Keratinocyte (primary cell): Measurements from ENCODE around the gene TUBB. TPM values are rescaled to one million over a fixed set of nuclear protein-coding genes. Genes with fewer than 3 reads are reported as not detected.

Source experiments
- DNase-seq: peaks from one replicate; pipeline ENCODE4 v3.0.0-alpha.2; 2011; ENCODE audit warnings: low read depth, missing footprints, low spot score
- FAIRE-seq: peaks from 2 replicates; lab custom pipeline; 2011; peaks lifted over from hg19 to GRCh38; lab: Jason Lieb, UNC
- H2AFZ ChIP-seq: 2 replicates; pipeline ENCODE4 v1.6.0; 2012; ENCODE audit warnings: low read length, control low read depth, inconsistent platforms; ENCODE audit not compliant: control insufficient read depth
- H3K27ac ChIP-seq: 2 replicates; pipeline ENCODE4 v1.5.1; 2011; ENCODE audit warnings: low read length; ENCODE audit not compliant: control insufficient read depth, insufficient read depth
- H3K27me3 ChIP-seq: 3 replicates; pipeline ENCODE4 v1.6.0; 2011; ENCODE audit warnings: low read length; ENCODE audit not compliant: control insufficient read depth, insufficient read depth; ENCODE audit errors: extremely low read depth
- H3K36me3 ChIP-seq, 2 experiments: 2 replicates in 1 of 2; 3 replicates in 1 of 2; pipeline ENCODE4 v1.5.1; 2011; ENCODE audit warnings: low read length in 2 of 2, mild to moderate bottlenecking in 1 of 2; ENCODE audit not compliant: control insufficient read depth in 2 of 2, insufficient read depth in 2 of 2; ENCODE audit errors: extremely low read depth in 1 of 2
- H3K4me1 ChIP-seq: 3 replicates; pipeline ENCODE4 v1.5.1; 2011; ENCODE audit warnings: low read length; ENCODE audit not compliant: control insufficient read depth, insufficient read depth; ENCODE audit errors: extremely low read depth
- H3K4me2 ChIP-seq: 3 replicates; pipeline ENCODE4 v1.6.0; 2011; ENCODE audit warnings: low read depth, low read length; ENCODE audit not compliant: control insufficient read depth, insufficient read depth; ENCODE audit errors: extremely low read depth
- H3K4me3 ChIP-seq, 3 experiments: fragments of 200-600 bp in 1 of 3; sonication (generic) in 1 of 3; 2 replicates in 2 of 3; 3 replicates in 1 of 3; pipeline ENCODE4 v1.5.1; 2011 to 2016; ENCODE audit warnings: low read length in 3 of 3, mild to moderate bottlenecking in 3 of 3, control low read depth in 2 of 3, inconsistent platforms in 1 of 3, low read depth in 1 of 3, mixed read lengths in 1 of 3, mixed run types in 1 of 3, moderate library complexity in 1 of 3; ENCODE audit not compliant: control insufficient read depth in 2 of 3, insufficient read depth in 2 of 3; ENCODE audit errors: extremely low read depth in 1 of 3
- H3K79me2 ChIP-seq: 2 replicates; pipeline ENCODE4 v1.6.0; 2012; ENCODE audit warnings: low read length; ENCODE audit not compliant: control insufficient read depth, insufficient read depth
- H3K9ac ChIP-seq: 3 replicates; pipeline ENCODE4 v1.6.0; 2011; ENCODE audit warnings: low read length; ENCODE audit not compliant: control insufficient read depth, insufficient read depth; ENCODE audit errors: extremely low read depth
- H3K9me1 ChIP-seq: 3 replicates; pipeline ENCODE4 v1.6.0; 2011; ENCODE audit warnings: low read length; ENCODE audit not compliant: control insufficient read depth, insufficient read depth; ENCODE audit errors: extremely low read depth
- H3K9me3 ChIP-seq: 2 replicates; pipeline ENCODE4 v1.5.1; 2012; ENCODE audit warnings: low read depth, low read length; ENCODE audit not compliant: control insufficient read depth
- H4K20me1 ChIP-seq: 3 replicates; pipeline ENCODE4 v1.6.0; 2011; ENCODE audit warnings: low read length; ENCODE audit not compliant: control insufficient read depth, insufficient read depth; ENCODE audit errors: extremely low read depth
- EZH2 ChIP-seq: IDR thresholded peaks from one replicate; pipeline ENCODE4 v1.6.1; 2012; ENCODE audit warnings: inconsistent platforms, mild to moderate bottlenecking, low read length, moderate library complexity
- dilution Hi-C: fragments of 300-500 bp; cut with MboI; formaldehyde crosslinking; loops from one replicate; pipeline ENCODE4 v1.7.0; 2020; ENCODE audit warnings: low sequenced_read_pairs; ENCODE audit not compliant: extremely low pct_ligation_motif_present
- polyA plus RNA-seq, 5 experiments: library from polyadenylated mRNA; depleted of rRNA in 3 of 5; stranded (reverse) in 3 of 5; stranded (forward) in 1 of 5; unstranded in 1 of 5; fragments of >200 nt; gene quantifications; 1 replicate in 1 of 5; 2 replicates in 3 of 5; 3 replicates in 1 of 5; pipeline versions ENCODE4 v1.2.1 to v1.2.3, GENCODE V29; 2011 to 2012; ENCODE audit warnings: missing spikeins in 2 of 5, low read depth in 1 of 5, low replicate concordance in 1 of 5
- TF ChIP-seq, protein P1 (sequence below), 3 experiments: IDR thresholded peaks in 1 of 3; conservative IDR thresholded peaks in 1 of 3; optimal IDR thresholded peaks in 1 of 3; 2 replicates in 2 of 3; 3 replicates in 1 of 3; pipeline versions ENCODE3 to v1.5.1; 2011; ENCODE audit warnings: low read length in 3 of 3, mild to moderate bottlenecking in 3 of 3, moderate library complexity in 2 of 3, control low read depth in 1 of 3, inconsistent platforms in 1 of 3; ENCODE audit not compliant: insufficient read depth in 2 of 3; ENCODE audit errors: extremely low read depth in 1 of 3

The TUBB gene
- polyA plus RNA-seq, 1 donor (not counting 4 experiments of a cell fraction or from before 2014, with no cell fraction given): 1,159 TPM

DNA sequence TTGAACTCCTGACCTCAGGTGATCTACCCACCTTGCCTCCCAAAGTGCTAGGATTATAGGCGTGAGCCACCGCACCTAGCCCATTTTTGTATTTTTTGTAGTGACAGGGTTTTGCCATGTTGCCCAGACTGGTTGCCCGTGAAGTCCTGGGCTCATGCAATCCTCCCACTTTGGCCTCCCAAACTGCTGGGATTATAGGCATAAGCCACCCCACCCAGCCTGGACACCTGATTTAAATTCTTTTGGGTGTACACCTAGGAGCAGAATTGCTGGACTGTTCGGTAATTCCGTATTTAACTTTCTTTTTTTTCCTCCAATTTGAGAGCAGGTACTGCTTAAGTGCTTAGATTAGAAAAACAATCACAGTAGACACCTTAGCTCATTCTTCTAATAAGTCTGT, 23.7 kb upstream of the TUBB start:
- H3K9me3 ChIP-seq: no peaks in the 10 kb centered on the region
- no peak for FAIRE-seq
- no peak for DNase-seq
- peaks cover 10% of the 10 kb centered on the region for H3K4me1 ChIP-seq
- no peak overlapping the region for H3K27ac ChIP-seq
- no peak overlapping the region for H3K9ac ChIP-seq
- no peaks in the 10 kb centered on the region for H3K79me2 ChIP-seq
- dilution Hi-C loops: no loop called here
- no peaks in the 10 kb centered on the region for H3K27me3 ChIP-seq
- H3K4me2 ChIP-seq: no peak overlapping the region
- no peaks in the 10 kb centered on the region for H3K9me1 ChIP-seq
- H3K4me3 ChIP-seq: no peak overlapping the region
- no peaks in the 10 kb centered on the region for H3K36me3 ChIP-seq
- no peak for TF ChIP-seq EZH2
- H2AFZ ChIP-seq: no peak overlapping the region
- H4K20me1 ChIP-seq: no peaks in the 10 kb centered on the region

DNA sequence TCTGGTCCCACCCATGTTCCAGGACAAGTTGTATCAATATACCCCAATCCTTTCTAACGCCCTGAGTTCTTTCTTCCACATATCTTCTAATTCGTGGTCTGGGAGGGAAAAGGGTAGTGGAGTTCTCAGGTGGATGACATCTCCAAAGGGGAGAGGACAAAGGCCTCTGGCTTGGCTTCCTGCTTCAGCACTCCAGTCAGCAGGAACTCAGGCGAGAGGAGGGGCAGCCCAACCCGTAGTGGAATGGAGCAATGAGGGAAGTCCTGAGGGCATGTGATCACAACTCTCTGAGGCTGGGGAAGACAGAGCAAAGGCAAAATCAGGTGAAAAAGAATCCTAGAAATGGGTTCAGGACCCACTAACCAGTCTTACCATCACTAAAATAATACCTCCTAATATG, 19.8 kb upstream of the TUBB start:
- no peaks in the 10 kb centered on the region for H4K20me1 ChIP-seq
- no peak for TF ChIP-seq EZH2
- TF ChIP-seq, protein P1, sequence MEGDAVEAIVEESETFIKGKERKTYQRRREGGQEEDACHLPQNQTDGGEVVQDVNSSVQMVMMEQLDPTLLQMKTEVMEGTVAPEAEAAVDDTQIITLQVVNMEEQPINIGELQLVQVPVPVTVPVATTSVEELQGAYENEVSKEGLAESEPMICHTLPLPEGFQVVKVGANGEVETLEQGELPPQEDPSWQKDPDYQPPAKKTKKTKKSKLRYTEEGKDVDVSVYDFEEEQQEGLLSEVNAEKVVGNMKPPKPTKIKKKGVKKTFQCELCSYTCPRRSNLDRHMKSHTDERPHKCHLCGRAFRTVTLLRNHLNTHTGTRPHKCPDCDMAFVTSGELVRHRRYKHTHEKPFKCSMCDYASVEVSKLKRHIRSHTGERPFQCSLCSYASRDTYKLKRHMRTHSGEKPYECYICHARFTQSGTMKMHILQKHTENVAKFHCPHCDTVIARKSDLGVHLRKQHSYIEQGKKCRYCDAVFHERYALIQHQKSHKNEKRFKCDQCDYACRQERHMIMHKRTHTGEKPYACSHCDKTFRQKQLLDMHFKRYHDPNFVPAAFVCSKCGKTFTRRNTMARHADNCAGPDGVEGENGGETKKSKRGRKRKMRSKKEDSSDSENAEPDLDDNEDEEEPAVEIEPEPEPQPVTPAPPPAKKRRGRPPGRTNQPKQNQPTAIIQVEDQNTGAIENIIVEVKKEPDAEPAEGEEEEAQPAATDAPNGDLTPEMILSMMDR (optimal IDR thresholded peaks at IDR 0.05 in 1 of 3, IDR thresholded peaks at IDR 0.05 in 1 of 3, conservative IDR thresholded peaks at IDR 0.05 in 1 of 3; ENCODE audit: extremely low read depth in 1 of 3, insufficient read depth in 2 of 3, low read length in 3 of 3): no peak
- H3K4me2 ChIP-seq: no peak overlapping the region
- no peaks in the 10 kb centered on the region for H3K79me2 ChIP-seq
- no peak overlapping the region for H2AFZ ChIP-seq
- no peak overlapping the region for H3K9ac ChIP-seq
- DNase-seq (no peak), FAIRE-seq (no peak)
- H3K4me1 ChIP-seq: peaks cover under 1% of the 10 kb centered on the region
- peaks cover 6 to 8% of the 10 kb centered on the region in 2 experiments for H3K36me3 ChIP-seq
- no peak overlapping the region for H3K27ac ChIP-seq
- H3K9me3 ChIP-seq: no peaks in the 10 kb centered on the region
- dilution Hi-C loops: no loop called here
- H3K27me3 ChIP-seq: no peaks in the 10 kb centered on the region
- H3K9me1 ChIP-seq: no peaks in the 10 kb centered on the region
- no peak overlapping the region for H3K4me3 ChIP-seq

DNA sequence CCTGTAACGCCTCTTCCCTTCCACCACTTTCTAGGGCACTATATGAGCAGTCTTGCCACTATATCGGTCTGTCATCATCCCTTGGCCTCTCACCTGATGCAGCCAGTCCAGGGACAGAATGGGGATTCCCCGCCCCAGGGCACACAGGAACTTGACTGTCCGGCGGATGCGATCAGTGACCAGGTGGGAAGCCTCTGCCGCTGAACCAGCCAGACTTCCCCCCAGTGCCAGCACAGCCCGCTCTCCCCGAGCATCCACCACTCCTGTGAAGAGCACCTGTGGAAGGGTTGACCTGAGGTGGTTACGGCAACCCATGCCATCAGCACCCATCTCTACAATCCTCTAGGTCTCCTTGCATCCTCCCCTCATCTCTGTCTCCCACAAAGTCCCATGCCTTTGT, 17.1 kb upstream of the TUBB start:
- dilution Hi-C loops: no loop called here
- no peak for FAIRE-seq

More for the DNA sequence above, 17.1 kb upstream of the TUBB start:
- Histone ChIP-seq H2AFZ (no peak overlapping the region), H3K4me1 (no peaks in the 10 kb centered on the region), H3K4me3 (no peak overlapping the region), H4K20me1 (no peaks in the 10 kb centered on the region), H3K9me1 (no peaks in the 10 kb centered on the region), H3K9me3 (no peaks in the 10 kb centered on the region), H3K79me2 (no peaks in the 10 kb centered on the region), H3K27ac (no peak overlapping the region), H3K36me3 (peaks cover 6 to 12% of the 10 kb centered on the region in 2 experiments), H3K9ac (no peak overlapping the region), H3K27me3 (no peaks in the 10 kb centered on the region), H3K4me2 (no peak overlapping the region)
- no peak for TF ChIP-seq EZH2
- TF ChIP-seq, protein P1 (optimal IDR thresholded peaks at IDR 0.05 in 1 of 3, IDR thresholded peaks at IDR 0.05 in 1 of 3, conservative IDR thresholded peaks at IDR 0.05 in 1 of 3; ENCODE audit: extremely low read depth in 1 of 3, insufficient read depth in 2 of 3, low read length in 3 of 3): no peak
- no peak for DNase-seq
